Measurements from ENCODE around the gene TRIM37.

DNA sequence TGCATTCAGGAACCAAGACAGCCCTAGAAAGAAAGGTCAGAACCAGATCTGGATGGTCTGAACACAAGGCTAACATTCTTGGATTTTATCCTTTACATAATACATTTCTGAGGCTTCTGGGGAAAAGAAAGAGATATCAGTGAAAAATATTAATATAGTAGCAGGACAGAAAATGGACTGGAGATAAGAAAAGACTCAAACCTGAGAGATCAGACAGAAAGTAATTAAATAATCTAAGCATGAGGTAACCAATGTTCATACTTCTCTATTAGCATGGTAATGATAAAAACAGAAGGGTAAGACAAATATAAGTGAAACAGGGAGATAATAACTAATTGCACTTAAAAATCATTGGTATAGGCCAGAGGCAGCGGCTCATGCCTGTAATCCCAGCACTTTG, 5.5 kb downstream of the TRIM37 start:
- TF ChIP-seq, protein P1, sequence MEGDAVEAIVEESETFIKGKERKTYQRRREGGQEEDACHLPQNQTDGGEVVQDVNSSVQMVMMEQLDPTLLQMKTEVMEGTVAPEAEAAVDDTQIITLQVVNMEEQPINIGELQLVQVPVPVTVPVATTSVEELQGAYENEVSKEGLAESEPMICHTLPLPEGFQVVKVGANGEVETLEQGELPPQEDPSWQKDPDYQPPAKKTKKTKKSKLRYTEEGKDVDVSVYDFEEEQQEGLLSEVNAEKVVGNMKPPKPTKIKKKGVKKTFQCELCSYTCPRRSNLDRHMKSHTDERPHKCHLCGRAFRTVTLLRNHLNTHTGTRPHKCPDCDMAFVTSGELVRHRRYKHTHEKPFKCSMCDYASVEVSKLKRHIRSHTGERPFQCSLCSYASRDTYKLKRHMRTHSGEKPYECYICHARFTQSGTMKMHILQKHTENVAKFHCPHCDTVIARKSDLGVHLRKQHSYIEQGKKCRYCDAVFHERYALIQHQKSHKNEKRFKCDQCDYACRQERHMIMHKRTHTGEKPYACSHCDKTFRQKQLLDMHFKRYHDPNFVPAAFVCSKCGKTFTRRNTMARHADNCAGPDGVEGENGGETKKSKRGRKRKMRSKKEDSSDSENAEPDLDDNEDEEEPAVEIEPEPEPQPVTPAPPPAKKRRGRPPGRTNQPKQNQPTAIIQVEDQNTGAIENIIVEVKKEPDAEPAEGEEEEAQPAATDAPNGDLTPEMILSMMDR (IDR thresholded peaks at IDR 0.05): no peak
- TF ChIP-seq, protein P2, sequence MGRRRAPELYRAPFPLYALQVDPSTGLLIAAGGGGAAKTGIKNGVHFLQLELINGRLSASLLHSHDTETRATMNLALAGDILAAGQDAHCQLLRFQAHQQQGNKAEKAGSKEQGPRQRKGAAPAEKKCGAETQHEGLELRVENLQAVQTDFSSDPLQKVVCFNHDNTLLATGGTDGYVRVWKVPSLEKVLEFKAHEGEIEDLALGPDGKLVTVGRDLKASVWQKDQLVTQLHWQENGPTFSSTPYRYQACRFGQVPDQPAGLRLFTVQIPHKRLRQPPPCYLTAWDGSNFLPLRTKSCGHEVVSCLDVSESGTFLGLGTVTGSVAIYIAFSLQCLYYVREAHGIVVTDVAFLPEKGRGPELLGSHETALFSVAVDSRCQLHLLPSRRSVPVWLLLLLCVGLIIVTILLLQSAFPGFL (CRISPR knock-in tag; IDR thresholded peaks at IDR 0.05; ENCODE audit: borderline replicate concordance): no peak
- TF ChIP-seq NR3C1 (CRISPR knock-in tag; conservative IDR thresholded peaks at IDR 0.05; ENCODE audit: low read depth) (no peak), JUN (CRISPR knock-in tag; IDR thresholded peaks at IDR 0.05) (no peak), FOXK1 (CRISPR knock-in tag; IDR thresholded peaks at IDR 0.05) (no peak), MXD4 (CRISPR knock-in tag; IDR thresholded peaks at IDR 0.05; ENCODE audit: borderline replicate concordance) (no peak), TEAD4 (CRISPR knock-in tag; IDR thresholded peaks at IDR 0.05) (no peak), NR1H2 (CRISPR knock-in tag; IDR thresholded peaks at IDR 0.05) (no peak), ELF4 (CRISPR knock-in tag; IDR thresholded peaks at IDR 0.05; ENCODE audit: low read depth) (no peak), NFYB (CRISPR knock-in tag; conservative IDR thresholded peaks at IDR 0.05; ENCODE audit: low read depth) (no peak)
- TF ChIP-seq, protein P3, sequence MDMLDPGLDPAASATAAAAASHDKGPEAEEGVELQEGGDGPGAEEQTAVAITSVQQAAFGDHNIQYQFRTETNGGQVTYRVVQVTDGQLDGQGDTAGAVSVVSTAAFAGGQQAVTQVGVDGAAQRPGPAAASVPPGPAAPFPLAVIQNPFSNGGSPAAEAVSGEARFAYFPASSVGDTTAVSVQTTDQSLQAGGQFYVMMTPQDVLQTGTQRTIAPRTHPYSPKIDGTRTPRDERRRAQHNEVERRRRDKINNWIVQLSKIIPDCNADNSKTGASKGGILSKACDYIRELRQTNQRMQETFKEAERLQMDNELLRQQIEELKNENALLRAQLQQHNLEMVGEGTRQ (CRISPR knock-in tag; IDR thresholded peaks at IDR 0.05): no peak
- TF ChIP-seq, protein P4, sequence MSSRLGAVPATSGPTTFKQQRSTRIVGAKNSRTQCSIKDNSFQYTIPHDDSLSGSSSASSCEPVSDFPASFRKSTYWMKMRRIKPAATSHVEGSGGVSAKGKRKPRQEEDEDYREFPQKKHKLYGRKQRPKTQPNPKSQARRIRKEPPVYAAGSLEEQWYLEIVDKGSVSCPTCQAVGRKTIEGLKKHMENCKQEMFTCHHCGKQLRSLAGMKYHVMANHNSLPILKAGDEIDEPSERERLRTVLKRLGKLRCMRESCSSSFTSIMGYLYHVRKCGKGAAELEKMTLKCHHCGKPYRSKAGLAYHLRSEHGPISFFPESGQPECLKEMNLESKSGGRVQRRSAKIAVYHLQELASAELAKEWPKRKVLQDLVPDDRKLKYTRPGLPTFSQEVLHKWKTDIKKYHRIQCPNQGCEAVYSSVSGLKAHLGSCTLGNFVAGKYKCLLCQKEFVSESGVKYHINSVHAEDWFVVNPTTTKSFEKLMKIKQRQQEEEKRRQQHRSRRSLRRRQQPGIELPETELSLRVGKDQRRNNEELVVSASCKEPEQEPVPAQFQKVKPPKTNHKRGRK (CRISPR knock-in tag; IDR thresholded peaks at IDR 0.05; ENCODE audit: borderline replicate concordance): no peak
- TF ChIP-seq, protein P5, sequence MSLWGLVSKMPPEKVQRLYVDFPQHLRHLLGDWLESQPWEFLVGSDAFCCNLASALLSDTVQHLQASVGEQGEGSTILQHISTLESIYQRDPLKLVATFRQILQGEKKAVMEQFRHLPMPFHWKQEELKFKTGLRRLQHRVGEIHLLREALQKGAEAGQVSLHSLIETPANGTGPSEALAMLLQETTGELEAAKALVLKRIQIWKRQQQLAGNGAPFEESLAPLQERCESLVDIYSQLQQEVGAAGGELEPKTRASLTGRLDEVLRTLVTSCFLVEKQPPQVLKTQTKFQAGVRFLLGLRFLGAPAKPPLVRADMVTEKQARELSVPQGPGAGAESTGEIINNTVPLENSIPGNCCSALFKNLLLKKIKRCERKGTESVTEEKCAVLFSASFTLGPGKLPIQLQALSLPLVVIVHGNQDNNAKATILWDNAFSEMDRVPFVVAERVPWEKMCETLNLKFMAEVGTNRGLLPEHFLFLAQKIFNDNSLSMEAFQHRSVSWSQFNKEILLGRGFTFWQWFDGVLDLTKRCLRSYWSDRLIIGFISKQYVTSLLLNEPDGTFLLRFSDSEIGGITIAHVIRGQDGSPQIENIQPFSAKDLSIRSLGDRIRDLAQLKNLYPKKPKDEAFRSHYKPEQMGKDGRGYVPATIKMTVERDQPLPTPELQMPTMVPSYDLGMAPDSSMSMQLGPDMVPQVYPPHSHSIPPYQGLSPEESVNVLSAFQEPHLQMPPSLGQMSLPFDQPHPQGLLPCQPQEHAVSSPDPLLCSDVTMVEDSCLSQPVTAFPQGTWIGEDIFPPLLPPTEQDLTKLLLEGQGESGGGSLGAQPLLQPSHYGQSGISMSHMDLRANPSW (CRISPR knock-in tag; conservative IDR thresholded peaks at IDR 0.05; ENCODE audit: low read depth): no peak
- TF ChIP-seq, protein P6, sequence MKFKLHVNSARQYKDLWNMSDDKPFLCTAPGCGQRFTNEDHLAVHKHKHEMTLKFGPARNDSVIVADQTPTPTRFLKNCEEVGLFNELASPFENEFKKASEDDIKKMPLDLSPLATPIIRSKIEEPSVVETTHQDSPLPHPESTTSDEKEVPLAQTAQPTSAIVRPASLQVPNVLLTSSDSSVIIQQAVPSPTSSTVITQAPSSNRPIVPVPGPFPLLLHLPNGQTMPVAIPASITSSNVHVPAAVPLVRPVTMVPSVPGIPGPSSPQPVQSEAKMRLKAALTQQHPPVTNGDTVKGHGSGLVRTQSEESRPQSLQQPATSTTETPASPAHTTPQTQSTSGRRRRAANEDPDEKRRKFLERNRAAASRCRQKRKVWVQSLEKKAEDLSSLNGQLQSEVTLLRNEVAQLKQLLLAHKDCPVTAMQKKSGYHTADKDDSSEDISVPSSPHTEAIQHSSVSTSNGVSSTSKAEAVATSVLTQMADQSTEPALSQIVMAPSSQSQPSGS (CRISPR knock-in tag; IDR thresholded peaks at IDR 0.05; ENCODE audit: borderline replicate concordance, low read depth): no peak

Measured in WTC11 (cell line).